Mucosa of rectum (tissue), 2 donors: ENCODE results near the gene UTP20.
"Not testable (repeated sequence)": the region's sequence is repeated elsewhere in the genome, so short reads cannot be mapped to it uniquely, and the experiment has no call there.

Experiments
- H3K27ac ChIP-seq, 2 donors: one replicate each; pipeline ENCODE4 v1.7.0; 2013; ENCODE audit warnings: inconsistent platforms in 2 of 2, low read depth in 2 of 2, low read length in 2 of 2
- H3K27me3 ChIP-seq, 2 donors: one replicate each; pipeline ENCODE4 v1.7.0; 2013; ENCODE audit warnings: low read length in 2 of 2; ENCODE audit not compliant: control insufficient read depth in 2 of 2, insufficient read depth in 2 of 2
- H3K36me3 ChIP-seq, 2 donors: one replicate each; pipeline ENCODE4 v1.7.0; 2013; ENCODE audit warnings: low read length in 2 of 2; ENCODE audit not compliant: control insufficient read depth in 2 of 2, insufficient read depth in 2 of 2
- H3K4me1 ChIP-seq, 2 donors: one replicate each; pipeline ENCODE4 v1.7.0; 2013; ENCODE audit warnings: low read length in 2 of 2, mild to moderate bottlenecking in 1 of 2; ENCODE audit not compliant: control insufficient read depth in 2 of 2, insufficient read depth in 2 of 2
- H3K4me3 ChIP-seq, 2 donors: one replicate each; pipeline ENCODE4 v1.7.0; 2013; ENCODE audit warnings: low read length in 2 of 2
- H3K9ac ChIP-seq, 2 donors: one replicate each; pipeline ENCODE4 v1.7.0; 2013; ENCODE audit warnings: low read length in 2 of 2, low read depth in 1 of 2, mild to moderate bottlenecking in 1 of 2
- H3K9me3 ChIP-seq, 2 donors: one replicate each; pipeline ENCODE4 v1.7.0; 2013; ENCODE audit warnings: low read length in 2 of 2; ENCODE audit not compliant: control insufficient read depth in 2 of 2
- donor health status: healthy.
- donor health status: Normal muscosa, but diverticular disease.

The UTP20 gene

GRCh38 chr12:101410169-101410568 is 130.3 kb downstream of the UTP20 start:
- H3K36me3 ChIP-seq, H3K9me3 ChIP-seq, H3K27me3 ChIP-seq, H3K4me3 ChIP-seq, H3K27ac ChIP-seq, H3K4me1 ChIP-seq, H3K9ac ChIP-seq: not testable (repeated sequence)

DNA sequence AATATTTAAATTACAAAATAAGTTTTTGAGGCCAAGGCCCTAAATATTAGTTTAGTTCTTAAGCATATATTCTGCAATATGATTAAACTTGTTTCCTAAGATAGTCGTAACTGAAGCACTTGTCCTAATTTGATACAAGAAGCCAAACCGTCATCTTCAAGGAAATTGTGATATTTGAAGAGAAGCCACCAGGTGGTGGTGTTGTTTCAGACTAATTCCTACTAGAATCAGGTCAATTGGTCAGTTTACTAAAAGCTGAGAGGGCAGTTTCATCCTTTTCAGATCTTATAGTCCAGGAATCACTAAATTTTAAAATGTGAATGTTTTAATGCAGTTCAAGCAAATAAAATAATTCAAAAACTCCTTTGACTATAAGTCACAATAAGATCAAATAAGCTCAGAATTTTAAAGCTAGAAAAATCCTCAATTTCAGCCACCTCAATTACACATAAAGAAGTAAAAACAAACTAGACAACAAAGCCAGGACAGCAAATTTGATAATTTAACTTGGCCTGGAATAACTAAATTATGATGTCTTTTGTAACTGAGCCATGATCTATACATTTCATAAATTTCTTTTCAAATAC is 134.7 kb downstream of the UTP20 start:
- Histone ChIP-seq H3K27me3 (no peaks in the 10 kb centered on the region), H3K4me1 (no peaks in the 10 kb centered on the region), H3K27ac (no peak overlapping the region), H3K36me3 (no peaks in the 10 kb centered on the region), H3K4me3 (no peak overlapping the region), H3K9ac (no peak overlapping the region), H3K9me3 (no peaks in the 10 kb centered on the region)

GRCh38 chr12:101415228-101415627 is 135.3 kb downstream of the UTP20 start:
- H3K9ac ChIP-seq, result no peak overlapping the region
- H3K27me3 ChIP-seq, result no peaks in the 10 kb centered on the region
- H3K4me3 ChIP-seq, result no peak overlapping the region
- H3K9me3 ChIP-seq, result no peaks in the 10 kb centered on the region
- H3K27ac ChIP-seq, result no peak overlapping the region
- no peaks in the 10 kb centered on the region for H3K4me1 ChIP-seq
- no peaks in the 10 kb centered on the region for H3K36me3 ChIP-seq

DNA sequence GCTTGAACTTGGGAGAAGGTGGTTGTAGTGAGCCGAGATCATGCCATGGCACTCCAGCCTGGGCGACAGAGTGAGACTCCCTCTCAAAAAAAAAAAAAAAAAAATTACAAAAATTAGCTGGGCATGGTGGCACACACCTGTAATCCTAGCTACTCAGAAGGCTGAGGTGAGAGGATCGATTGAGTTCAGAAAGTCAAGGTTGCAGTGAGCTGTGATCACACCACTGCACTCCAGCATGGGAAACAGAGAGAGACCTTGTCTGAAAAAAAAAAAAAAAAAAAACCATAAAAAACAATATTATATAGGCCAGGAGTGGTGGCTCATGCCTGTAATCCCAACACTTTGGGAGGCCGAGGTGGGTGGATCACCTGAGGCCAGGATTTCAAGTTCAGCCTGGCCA is 142.2 kb downstream of the UTP20 start:
- H3K4me1 ChIP-seq, H3K27me3 ChIP-seq, H3K27ac ChIP-seq, H3K4me3 ChIP-seq, H3K36me3 ChIP-seq, H3K9me3 ChIP-seq, H3K9ac ChIP-seq: not testable (repeated sequence)

DNA sequence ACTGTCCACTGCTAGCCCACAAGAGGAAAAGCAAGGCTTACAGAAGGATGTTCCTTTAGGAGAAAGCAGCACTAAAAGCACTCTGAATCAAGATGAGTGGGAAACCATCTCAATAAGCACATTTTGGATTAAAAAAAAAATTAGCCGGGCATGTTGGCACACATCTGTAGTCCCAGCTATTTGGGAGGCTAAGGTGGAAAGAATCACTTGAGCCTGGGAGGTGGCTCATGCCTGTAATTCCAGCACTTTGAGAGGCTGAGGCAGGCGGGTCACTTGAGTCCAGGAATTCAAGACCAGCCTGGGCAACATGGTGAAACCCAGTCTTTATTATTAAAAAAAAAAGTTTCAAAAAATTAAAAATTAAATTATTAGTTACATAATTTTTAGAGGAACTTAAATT is 144.7 kb downstream of the UTP20 start:
- Histone ChIP-seq H3K27ac (no peak overlapping the region), H3K27me3 (no peaks in the 10 kb centered on the region), H3K9me3 (no peaks in the 10 kb centered on the region), H3K36me3 (no peaks in the 10 kb centered on the region), H3K4me1 (no peaks in the 10 kb centered on the region), H3K9ac (no peak overlapping the region), H3K4me3 (no peak overlapping the region)

GRCh38 chr12:101430456-101430855 is 150.6 kb downstream of the UTP20 start:
- H3K36me3 ChIP-seq, result no peaks in the 10 kb centered on the region
- no peaks in the 10 kb centered on the region for H3K9me3 ChIP-seq
- H3K27me3 ChIP-seq, result no peaks in the 10 kb centered on the region
- H3K9ac ChIP-seq, result no peak overlapping the region
- H3K4me1 ChIP-seq, result no peaks in the 10 kb centered on the region
- no peak overlapping the region for H3K27ac ChIP-seq
- H3K4me3 ChIP-seq, result no peak overlapping the region

DNA sequence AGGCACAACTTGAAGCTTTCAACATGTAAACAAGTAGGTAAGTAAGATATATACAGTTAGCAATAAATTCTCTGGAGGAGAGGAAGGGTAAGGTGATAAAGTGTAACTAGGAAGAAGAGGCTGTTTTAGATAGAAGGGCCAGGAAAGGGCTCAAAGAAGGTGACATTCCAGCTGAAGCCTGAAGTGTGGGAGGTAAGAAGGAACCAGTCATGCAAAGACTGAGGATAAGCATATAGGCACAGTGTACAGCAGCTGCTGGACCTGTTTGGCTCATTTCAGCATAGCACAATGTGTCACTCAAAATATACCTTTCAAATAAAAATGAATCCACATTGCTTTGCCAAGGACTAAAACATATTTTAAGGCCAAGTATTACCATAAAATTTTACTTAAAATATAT is 156.2 kb downstream of the UTP20 start:
- H3K27me3 ChIP-seq, result no peaks in the 10 kb centered on the region
- no peaks in the 10 kb centered on the region for H3K36me3 ChIP-seq
- no peak overlapping the region for H3K9ac ChIP-seq
- no peaks in the 10 kb centered on the region for H3K4me1 ChIP-seq
- H3K4me3 ChIP-seq, result no peak overlapping the region
- no peak overlapping the region for H3K27ac ChIP-seq
- no peaks in the 10 kb centered on the region for H3K9me3 ChIP-seq
